H1 (cell line): ENCODE results near the gene DCPS. TPM values are rescaled to one million over a fixed set of nuclear protein-coding genes. Genes with fewer than 3 reads are reported as not detected.

ENCODE experiments used
- CTCF ChIA-PET: fragments of 300-600 bp; sonication (Branson Sonifier 250); formaldehyde crosslinking; loops from one replicate; lab custom pipeline; 2021; ENCODE audit not compliant: partially characterized antibody; lab: Charles Lee
- POLR2A ChIA-PET: fragments of 300-600 bp; sonication (Branson Sonifier 250); formaldehyde crosslinking; loops from one replicate; lab custom pipeline; 2021; ENCODE audit warnings: inconsistent platforms; ENCODE audit not compliant: partially characterized antibody; lab: Charles Lee
- DNase-seq, 2 experiments: peaks; one replicate each; pipeline versions ENCODE4 v3.0.0 to v3.0.0-alpha.2; 2010 to 2022; ENCODE audit warnings: low spot score in 2 of 2, low read depth in 1 of 2, mixed read lengths in 1 of 2
- FAIRE-seq: peaks from 2 replicates; lab custom pipeline; 2011; peaks lifted over from hg19 to GRCh38; lab: Jason Lieb, UNC
- H2AFZ ChIP-seq: 2 replicates; pipeline ENCODE4 v1.8.1; 2012; ENCODE audit warnings: low read length, inconsistent platforms
- H2AK5ac ChIP-seq: 2 replicates; pipeline ENCODE4 v1.6.1; 2013; ENCODE audit warnings: low read depth, low read length
- H2BK120ac ChIP-seq: replicated peaks from 2 replicates; pipeline ENCODE3; 2013; ENCODE audit warnings: low read depth, low read length, inconsistent platforms
- H2BK12ac ChIP-seq: 2 replicates; pipeline ENCODE4 v1.6.1; 2013; ENCODE audit warnings: low read depth, low read length
- H2BK15ac ChIP-seq: 2 replicates; pipeline ENCODE4 v1.6.1; 2013; ENCODE audit warnings: low read length
- H2BK20ac ChIP-seq: 2 replicates; pipeline ENCODE4 v1.6.1; 2013; ENCODE audit warnings: low read length
- H2BK5ac ChIP-seq: 2 replicates; pipeline ENCODE4 v1.6.1; 2013; ENCODE audit warnings: low read depth, low read length
- H3K14ac ChIP-seq: 2 replicates; pipeline ENCODE4 v1.6.1; 2013; ENCODE audit warnings: inconsistent platforms; ENCODE audit not compliant: insufficient read length
- H3K18ac ChIP-seq: 2 replicates; pipeline ENCODE4 v1.6.1; 2013; ENCODE audit warnings: low read length; ENCODE audit errors: extremely low read depth
- H3K23ac ChIP-seq: 2 replicates; pipeline ENCODE4 v1.6.1; 2013; ENCODE audit warnings: inconsistent platforms; ENCODE audit not compliant: insufficient read length
- H3K23me2 ChIP-seq: 2 replicates; pipeline ENCODE4 v1.6.1; 2013; ENCODE audit warnings: low read depth, low read length
- H3K27ac ChIP-seq: 2 replicates; pipeline ENCODE4 v1.6.1; 2011; ENCODE audit warnings: low read depth, low read length, inconsistent platforms
- H3K27me3 ChIP-seq, 4 experiments: replicated peaks in 1 of 4; 1 replicate in 1 of 4; 2 replicates in 3 of 4; pipeline versions ENCODE4 v1.6.1 to v1.8.1; 2011 to 2013; ENCODE audit warnings: low read length in 3 of 4, mild to moderate bottlenecking in 3 of 4, inconsistent platforms in 2 of 4, mixed read lengths in 2 of 4, moderate library complexity in 1 of 4; ENCODE audit not compliant: control insufficient read depth in 3 of 4, insufficient read depth in 3 of 4; ENCODE audit errors: extremely low read depth in 1 of 4
- H3K36me3 ChIP-seq, 4 experiments: 2 replicates each; pipeline versions ENCODE4 v1.6.1 to v1.8.1; 2011 to 2013; ENCODE audit warnings: mild to moderate bottlenecking in 4 of 4, low read length in 3 of 4, moderate library complexity in 2 of 4, control low read depth in 1 of 4, inconsistent platforms in 1 of 4; ENCODE audit not compliant: insufficient read depth in 4 of 4, control insufficient read depth in 2 of 4
- H3K4ac ChIP-seq: replicated peaks from 2 replicates; pipeline ENCODE3; 2013; ENCODE audit warnings: low read length, low read depth, mixed read lengths, inconsistent platforms; ENCODE audit not compliant: insufficient read length
- H3K4me1 ChIP-seq, 4 experiments: replicated peaks in 1 of 4; 1 replicate in 1 of 4; 2 replicates in 3 of 4; pipeline versions ENCODE4 v1.6.1 to v1.8.1; 2011 to 2013; ENCODE audit warnings: low read length in 3 of 4, inconsistent platforms in 2 of 4, mixed read lengths in 1 of 4; ENCODE audit not compliant: insufficient read depth in 4 of 4, control insufficient read depth in 3 of 4
- H3K4me2 ChIP-seq, 2 experiments: 2 replicates each; pipeline versions ENCODE4 v1.6.1 to v1.8.1; 2011 to 2013; ENCODE audit warnings: low read depth in 2 of 2, low read length in 2 of 2, control low read depth in 1 of 2, inconsistent platforms in 1 of 2, mild to moderate bottlenecking in 1 of 2; ENCODE audit not compliant: insufficient read depth in 1 of 2
- H3K4me3 ChIP-seq, 4 experiments: fragments of 200-600, 300-600 bp in 1 of 4; sonication (generic), shearing (Covaris generic), sonication (Bioruptor Twin) in 1 of 4; 2 replicates each; pipeline versions ENCODE4 v1.5.1 to v1.8.1; 2011 to 2016; ENCODE audit warnings: low read length in 4 of 4, low read depth in 3 of 4, control low read depth in 2 of 4, inconsistent platforms in 2 of 4, mild to moderate bottlenecking in 2 of 4, mixed read lengths in 1 of 4, moderate library complexity in 1 of 4; ENCODE audit not compliant: insufficient read depth in 2 of 4; ENCODE audit errors: extremely low read depth in 1 of 4
- H3K56ac ChIP-seq: replicated peaks from 2 replicates; pipeline ENCODE3; 2013; ENCODE audit warnings: low read depth, mild to moderate bottlenecking, mixed read lengths, low read length, inconsistent platforms; ENCODE audit not compliant: insufficient read length
- H3K79me1 ChIP-seq: 2 replicates; pipeline ENCODE4 v1.6.1; 2013; ENCODE audit warnings: low read depth, low read length, control low read depth
- H3K79me2 ChIP-seq, 2 experiments: 2 replicates each; pipeline versions ENCODE4 v1.6.1 to v1.8.1; 2012 to 2013; ENCODE audit warnings: low read length in 2 of 2, mild to moderate bottlenecking in 2 of 2, inconsistent platforms in 1 of 2; ENCODE audit not compliant: insufficient read depth in 2 of 2, control insufficient read depth in 1 of 2
- H3K9ac ChIP-seq, 4 experiments: replicated peaks in 1 of 4; 1 replicate in 1 of 4; 2 replicates in 3 of 4; pipeline versions ENCODE4 v1.6.1 to v1.8.1; 2011 to 2013; ENCODE audit warnings: low read depth in 3 of 4, low read length in 3 of 4, control low read depth in 2 of 4, mild to moderate bottlenecking in 2 of 4, moderate library complexity in 2 of 4, inconsistent platforms in 1 of 4; ENCODE audit errors: extremely low read depth in 1 of 4
- H3K9me3 ChIP-seq, 2 experiments: 2 replicates each; pipeline versions ENCODE4 v1.6.1 to v1.8.1; 2012 to 2013; ENCODE audit warnings: mild to moderate bottlenecking in 2 of 2, moderate library complexity in 2 of 2, control low read depth in 1 of 2, inconsistent platforms in 1 of 2, low read depth in 1 of 2, low read length in 1 of 2, mixed read lengths in 1 of 2; ENCODE audit not compliant: insufficient read depth in 2 of 2
- H4K20me1 ChIP-seq, 2 experiments: replicated peaks in 1 of 2; 2 replicates each; pipeline versions ENCODE3 to v1.8.1; 2011 to 2013; ENCODE audit warnings: inconsistent platforms in 2 of 2, low read length in 2 of 2, mild to moderate bottlenecking in 1 of 2; ENCODE audit not compliant: insufficient read depth in 2 of 2, control insufficient read depth in 1 of 2
- H4K5ac ChIP-seq: 2 replicates; pipeline ENCODE4 v1.6.1; 2013; ENCODE audit warnings: low read length, low read depth, mixed read lengths, inconsistent platforms; ENCODE audit not compliant: insufficient read length
- H4K8ac ChIP-seq: 2 replicates; pipeline ENCODE4 v1.8.0; 2013; ENCODE audit warnings: mild to moderate bottlenecking, moderate library complexity, low read length, inconsistent platforms; ENCODE audit not compliant: insufficient read depth; ENCODE audit errors: extremely low read depth
- H4K91ac ChIP-seq: replicated peaks from 2 replicates; pipeline ENCODE3; 2013; ENCODE audit warnings: low read length, mixed read lengths, inconsistent platforms; ENCODE audit not compliant: insufficient read length
- WGBS, 2 experiments: shearing (Covaris generic) in 1 of 2; methylation state at CpG; one replicate each; pipeline versions ENCODE4 v1.1.6 to v1.1.7; 2013 to 2015; ENCODE audit warnings: low lambda C conversion rate in 2 of 2, mixed read lengths in 2 of 2, inconsistent platforms in 1 of 2, low coverage in 1 of 2, missing lambda C conversion rate in 1 of 2; ENCODE audit not compliant: insufficient replicate concordance in 2 of 2, insufficient coverage in 1 of 2, insufficient read length in 1 of 2; ENCODE audit errors: extremely low coverage in 1 of 2, missing lambda C conversion rate in 1 of 2; 5-methylcytosine and 5-hydroxymethylcytosine counted together
- polyA plus RNA-seq, 7 experiments: library from polyadenylated mRNA; depleted of rRNA in 3 of 7; stranded (reverse) in 5 of 7; unstranded in 2 of 7; fragments of >200 nt in 5 of 7; fragments of 200-250 nt in 2 of 7; gene quantifications; 1 replicate in 5 of 7; 2 replicates in 1 of 7; 4 replicates in 1 of 7; pipeline versions ENCODE4 v1.2.1 to v1.2.3, GENCODE V29; 2011 to 2013; ENCODE audit warnings: missing spikeins in 2 of 7, mixed read lengths in 2 of 7
- total RNA-seq: library from RNA; stranded (reverse); fragmentation: NEBNext Ultra II Directional; extraction: Animal tissue kit (Norgen Biotek cat#: 25700); gene quantifications from 2 replicates; pipeline ENCODE4 v1.2.1, GENCODE V29; 2021

Gene DCPS
- total and polyA plus RNA-seq, 2 of the 8 experiments (the other 6 are each of a cell fraction or from before 2014, with no cell fraction given) = 24.6 to 55.2 TPM

- no peak overlapping the region for H2BK5ac ChIP-seq
- H2AFZ ChIP-seq = no peak overlapping the region
- no peak overlapping the region for H3K4me3 ChIP-seq
- no peak overlapping the region for H4K5ac ChIP-seq
- no peak overlapping the region for H4K8ac ChIP-seq
- no peaks in the 10 kb centered on the region for H3K23me2 ChIP-seq
- H2BK12ac ChIP-seq = no peak overlapping the region
- H2BK20ac ChIP-seq = no peak overlapping the region
- no peaks in the 10 kb centered on the region for H3K4me1 ChIP-seq
- H3K56ac ChIP-seq = no peak overlapping the region
- POLR2A ChIA-PET = interaction anchor here (0.8 to 1.4 kb wide), 5 partner anchors 16 to 105 kb away, joined by 3 to 5 read pairs (median 3); no protein-coding TSS in a partner anchor
- 77% methylated on average over 6 of the region's 6 CpGs; no CpG with 5 or more reads in 1 of the 2 experiments for WGBS, 2 experiments
- no peak overlapping the region for H3K18ac ChIP-seq
- H3K23ac ChIP-seq = no peak overlapping the region
- H3K4me2 ChIP-seq = no peak overlapping the region
- no peak overlapping the region for H3K14ac ChIP-seq
- H3K4ac ChIP-seq = no peak overlapping the region
- no peak overlapping the region for H2BK120ac ChIP-seq
- DNase-seq (no peak), FAIRE-seq (no peak)
- no peak overlapping the region for H2BK15ac ChIP-seq
- no peaks in the 10 kb centered on the region for H3K79me2 ChIP-seq
- H4K91ac ChIP-seq = no peak overlapping the region
- H3K9ac ChIP-seq = no peak overlapping the region
- H4K20me1 ChIP-seq = peaks cover 0 to 1% of the 10 kb centered on the region in 2 experiments
- CTCF ChIA-PET = interaction anchor here (0.8 to 4.8 kb wide), 48 partner anchors 8 to 256 kb away, joined by 3 to 31 read pairs (median 6); partner anchors contain the start of gene ST3GAL4
- H3K27ac ChIP-seq = no peak overlapping the region
- peaks cover 0 to 4% (median 2%) of the 10 kb centered on the region in 4 experiments; a peak in 2 of 8 replicates for H3K36me3 ChIP-seq
- no peaks in the 10 kb centered on the region for H3K9me3 ChIP-seq
- H3K79me1 ChIP-seq = peaks cover 2% of the 10 kb centered on the region; the same call in 1 of the 2 replicates
- no peak overlapping the region for H2AK5ac ChIP-seq
- H3K27me3 ChIP-seq = no peaks in the 10 kb centered on the region
These were observed 7.1 kb downstream of the DCPS start for GRCh38 chr11:126310992-126311310.
